ENCODE measurements around the gene CYP2E1.
"Not testable (repeated sequence)": the region's sequence is repeated elsewhere in the genome, so short reads cannot be mapped to it uniquely, and the experiment has no call there.

The CYP2E1 gene

DNA sequence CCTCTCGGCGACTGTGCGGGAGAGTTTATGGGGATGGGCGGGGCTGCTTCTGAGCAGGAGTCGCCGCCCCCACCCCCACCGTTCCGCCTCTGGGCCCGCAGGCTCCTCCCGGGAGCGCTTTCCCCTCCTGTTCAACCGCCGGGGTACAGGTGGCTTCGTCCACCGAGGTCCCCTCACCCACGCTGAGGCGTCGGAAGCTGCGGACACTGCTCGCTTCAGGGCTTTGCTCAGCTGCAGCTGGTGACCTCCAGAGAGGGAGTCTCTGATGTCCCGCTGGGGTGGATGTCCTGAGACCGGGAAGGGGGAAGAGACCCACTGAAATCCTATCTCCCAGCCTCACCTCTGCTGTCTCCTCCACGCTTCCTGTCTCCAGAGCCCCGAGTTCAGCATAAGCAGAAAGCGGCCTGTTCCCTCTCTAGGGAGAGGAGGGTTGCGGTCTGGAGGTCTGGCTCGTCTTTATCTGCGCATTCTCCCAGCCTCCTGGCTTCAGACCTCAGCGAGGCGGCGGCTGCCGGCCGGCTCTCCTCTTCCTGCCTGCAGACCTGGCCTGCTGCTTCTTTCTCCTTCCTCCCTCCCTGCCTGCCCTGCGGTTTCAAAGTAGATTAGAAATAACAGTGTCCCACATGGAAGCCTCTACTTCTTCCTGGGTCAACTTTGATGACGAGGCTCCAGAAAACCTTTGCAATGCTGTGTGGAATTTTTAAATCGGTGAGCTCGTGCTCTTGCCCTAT, 1.8 kb downstream of the CYP2E1 start:
- DNase-seq: no peak

DNA sequence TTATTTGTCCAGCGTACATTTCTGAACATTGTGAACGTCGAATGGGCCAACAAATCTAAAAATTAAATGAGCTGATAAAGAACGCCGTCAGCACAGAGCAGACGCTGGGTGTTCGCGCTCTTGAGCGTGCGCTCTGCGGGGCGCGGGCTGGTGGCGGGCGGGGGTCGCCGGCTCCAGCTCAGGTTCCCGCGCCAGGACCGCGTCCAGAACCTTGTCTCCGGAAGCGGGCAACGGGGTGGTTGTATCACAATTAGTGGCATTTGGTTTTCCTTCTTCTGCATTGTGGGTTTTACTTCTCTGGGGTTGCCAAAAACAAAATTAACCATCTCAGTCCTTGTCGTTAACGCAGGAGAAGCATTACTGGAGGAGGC, 2.4 kb downstream of the CYP2E1 start:
- DNase-seq: no peak

DNA sequence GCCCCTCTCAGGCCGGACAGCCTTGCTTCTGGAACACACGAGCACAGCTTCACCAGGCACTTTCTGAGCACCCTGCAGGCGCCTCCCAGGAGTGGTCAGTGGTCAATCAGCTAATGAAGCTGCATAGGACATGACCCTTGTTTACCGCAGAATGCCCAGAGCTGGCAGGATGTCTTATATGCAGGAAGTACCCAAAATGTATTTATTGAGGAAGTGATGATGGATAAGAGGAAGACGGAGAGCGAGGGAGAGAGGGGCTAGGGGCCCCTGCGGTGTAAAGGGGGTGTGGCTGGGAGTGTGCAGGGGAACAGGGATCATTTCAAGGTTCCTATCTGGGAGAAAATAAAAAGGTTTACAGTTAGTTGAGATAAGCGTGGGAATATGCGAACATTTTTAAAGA, 3.3 kb downstream of the CYP2E1 start:
- no peak for DNase-seq

DNA sequence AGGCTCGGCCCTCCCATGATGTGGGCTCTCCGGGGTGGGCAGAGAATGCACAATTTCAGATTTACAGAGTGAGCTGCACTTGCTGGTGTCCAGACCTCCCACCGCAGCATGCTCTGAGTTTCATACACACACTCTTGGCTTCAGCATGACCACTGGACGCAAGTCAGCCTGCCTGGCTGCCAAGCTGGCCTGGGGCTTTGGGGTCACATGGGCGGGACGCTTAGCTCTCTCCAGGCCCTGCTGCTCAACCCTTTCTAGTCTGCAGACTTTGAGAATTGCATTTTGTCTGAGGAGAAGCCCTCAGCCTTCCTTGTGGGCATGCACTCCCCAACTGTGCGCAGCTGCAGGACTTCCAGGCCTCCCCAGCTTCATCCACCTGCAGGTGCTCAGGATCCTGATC, 5.7 kb downstream of the CYP2E1 start:
- no peak for DNase-seq

DNA sequence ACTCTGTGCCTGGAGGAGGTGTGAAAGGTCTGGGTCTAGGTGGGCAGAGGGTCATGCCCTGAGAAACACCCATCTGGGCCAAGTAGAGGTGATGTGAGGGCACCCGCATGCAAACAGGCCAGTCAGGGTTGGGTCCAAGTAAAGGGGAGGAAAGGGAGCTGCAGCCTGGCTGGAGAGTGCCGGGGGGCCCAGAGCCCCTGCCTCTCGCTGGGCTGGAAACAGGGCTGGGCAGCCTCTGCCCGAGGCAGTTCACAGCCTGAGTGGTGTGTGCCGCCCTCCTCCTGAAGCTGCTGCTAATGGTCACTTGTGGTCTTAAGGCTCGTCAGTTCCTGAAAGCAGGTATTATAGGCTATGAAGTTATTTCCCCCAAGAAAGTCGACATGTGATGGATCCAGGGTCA, 7.3 kb downstream of the CYP2E1 start:
- DNase-seq: no peak

DNA sequence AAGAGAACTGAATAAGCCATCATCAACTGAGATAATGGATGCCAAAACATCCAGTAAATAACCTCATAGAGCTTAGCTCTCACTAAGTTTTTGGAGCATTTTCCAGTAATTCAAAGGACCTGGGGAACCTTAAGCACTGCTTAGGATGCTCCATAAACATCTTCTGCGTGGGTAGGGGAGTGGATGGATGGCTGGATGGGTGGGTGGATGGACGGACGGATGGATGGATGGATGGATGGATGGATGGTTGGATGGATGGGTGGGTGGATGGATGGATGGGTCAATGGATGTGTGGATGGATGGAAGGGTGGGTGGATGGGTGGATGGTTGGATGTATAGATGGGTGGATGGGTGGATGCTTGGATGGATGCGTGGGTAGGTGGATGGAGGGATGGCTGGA, 9.0 kb downstream of the CYP2E1 start:
- no peak for DNase-seq

DNA sequence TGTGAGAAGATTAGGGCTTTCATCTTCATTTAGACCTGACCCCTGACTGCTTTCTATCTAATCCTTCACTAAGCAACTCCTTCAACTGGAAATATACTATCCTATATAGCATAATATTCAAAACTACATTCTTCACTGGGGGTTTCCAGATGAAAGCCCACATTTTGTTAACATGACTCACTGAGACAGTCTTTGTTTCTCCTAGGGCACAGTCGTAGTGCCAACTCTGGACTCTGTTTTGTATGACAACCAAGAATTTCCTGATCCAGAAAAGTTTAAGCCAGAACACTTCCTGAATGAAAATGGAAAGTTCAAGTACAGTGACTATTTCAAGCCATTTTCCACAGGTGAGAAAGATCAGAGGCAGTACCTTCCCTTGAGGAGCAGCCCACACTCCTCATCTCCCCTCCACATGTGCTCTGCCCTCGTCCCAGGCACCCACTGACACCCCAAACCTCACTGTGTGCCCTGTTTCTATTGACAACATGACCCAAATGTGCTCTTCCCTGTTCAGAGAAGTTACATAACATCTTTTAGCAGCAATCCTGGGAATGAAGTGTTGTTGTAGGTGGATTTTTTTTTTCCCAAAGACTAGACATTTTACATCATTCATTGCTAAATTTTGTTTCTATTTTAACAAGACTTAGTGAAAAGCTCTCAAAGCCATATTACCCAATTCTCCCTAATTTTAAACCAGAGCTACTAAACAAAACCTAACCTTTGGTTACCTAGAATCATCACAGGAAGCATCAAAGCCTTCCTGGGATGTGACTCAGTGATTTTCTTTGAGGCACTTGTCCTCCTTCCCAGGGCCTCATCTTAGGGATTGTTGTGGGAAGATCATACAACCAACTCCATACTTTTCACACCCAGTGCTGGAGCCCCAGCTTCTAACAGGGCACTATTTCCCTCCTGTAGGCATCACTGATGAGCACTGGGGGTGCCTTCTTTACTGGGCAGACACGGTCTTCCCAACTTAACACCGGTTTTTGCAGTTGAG, 10.7 kb downstream of the CYP2E1 start:
- no peak for DNase-seq

DNA sequence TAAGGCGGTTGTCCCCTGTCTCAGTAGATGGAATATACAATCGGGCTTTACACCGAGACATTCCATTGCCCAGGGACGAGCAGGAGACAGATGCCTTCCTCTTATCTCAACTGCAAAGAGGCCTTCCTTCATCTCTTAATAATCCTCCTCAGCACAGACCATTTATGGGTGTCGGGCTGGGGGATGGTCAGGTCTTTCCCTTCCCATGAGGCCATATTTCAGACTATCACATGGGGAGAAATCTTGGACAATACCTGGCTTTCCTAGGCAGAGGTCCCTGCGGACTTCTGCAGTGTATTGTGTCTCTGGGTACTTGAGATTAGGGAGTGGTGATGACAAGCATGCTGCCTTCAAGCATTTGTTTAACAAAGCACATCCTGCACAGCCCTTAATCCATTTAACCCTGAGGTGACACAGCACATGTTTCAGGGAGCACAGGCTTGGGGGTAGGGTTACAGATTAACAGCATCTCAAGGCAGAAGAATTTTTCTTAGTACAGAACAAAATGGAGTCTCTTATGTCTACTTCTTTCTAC, 14.3 kb downstream of the CYP2E1 start:
- DNase-seq: not testable (repeated sequence)

DNA sequence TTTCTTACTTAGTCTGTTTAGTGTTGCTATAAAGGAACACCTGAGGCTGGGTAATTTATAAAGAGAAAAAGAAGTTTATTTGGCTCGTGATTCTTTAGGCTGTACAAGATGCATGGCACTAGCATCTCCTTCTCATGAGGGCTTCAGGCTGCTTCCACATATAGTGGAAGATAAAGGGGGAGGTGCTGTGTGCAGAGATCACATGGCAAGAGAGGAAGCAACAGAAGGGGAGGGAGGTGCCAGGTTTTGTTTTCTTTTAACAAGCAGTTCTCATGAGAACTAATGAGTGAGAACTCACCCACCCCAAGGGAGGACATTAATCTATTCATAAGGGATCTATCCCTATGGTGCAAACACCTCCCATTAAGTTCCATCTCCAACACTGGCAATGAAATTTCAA, 17.3 kb downstream of the CYP2E1 start:
- DNase-seq: no peak

DNA sequence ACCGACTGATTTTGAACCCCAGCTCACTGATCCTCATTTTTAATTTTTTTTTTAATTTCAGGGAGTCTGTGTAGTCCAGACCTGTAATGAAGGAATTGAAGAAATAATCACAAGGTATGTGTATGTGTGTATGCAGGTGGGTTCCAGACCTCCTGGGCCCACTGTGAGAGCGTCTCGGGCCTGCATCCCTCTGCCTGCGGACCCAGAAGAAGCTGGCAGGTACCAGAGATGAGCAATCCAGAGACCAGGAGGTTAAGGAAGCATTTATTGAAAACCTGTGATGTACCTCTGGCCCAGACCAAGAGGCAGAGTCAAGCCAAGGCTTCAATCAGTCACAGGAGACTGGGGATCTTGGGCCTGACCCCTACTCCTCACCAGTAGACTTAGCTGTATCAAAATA, 27.4 kb downstream of the CYP2E1 start:
- DNase-seq: no peak

DNA sequence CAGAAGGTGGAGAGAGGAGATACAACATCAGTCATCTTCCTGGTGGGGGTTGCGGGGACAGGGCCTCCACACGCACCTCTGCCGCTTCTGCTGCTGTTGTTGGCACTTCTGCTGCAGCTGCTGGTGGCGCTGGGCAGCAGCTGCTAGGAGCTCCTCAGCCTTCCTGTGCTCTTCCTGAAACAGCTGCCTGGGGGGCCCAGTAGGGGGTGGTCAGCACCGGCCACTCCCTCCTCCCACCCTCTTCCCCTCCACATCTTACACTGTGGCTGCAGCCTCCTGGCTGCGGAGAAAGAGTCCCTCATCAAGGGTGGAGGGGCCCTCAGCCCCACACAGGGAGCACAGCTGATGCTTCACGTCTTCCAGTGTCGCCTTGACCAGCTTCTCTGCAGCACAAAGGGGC, 28.4 kb downstream of the CYP2E1 start:
- DNase-seq: no peak

DNA sequence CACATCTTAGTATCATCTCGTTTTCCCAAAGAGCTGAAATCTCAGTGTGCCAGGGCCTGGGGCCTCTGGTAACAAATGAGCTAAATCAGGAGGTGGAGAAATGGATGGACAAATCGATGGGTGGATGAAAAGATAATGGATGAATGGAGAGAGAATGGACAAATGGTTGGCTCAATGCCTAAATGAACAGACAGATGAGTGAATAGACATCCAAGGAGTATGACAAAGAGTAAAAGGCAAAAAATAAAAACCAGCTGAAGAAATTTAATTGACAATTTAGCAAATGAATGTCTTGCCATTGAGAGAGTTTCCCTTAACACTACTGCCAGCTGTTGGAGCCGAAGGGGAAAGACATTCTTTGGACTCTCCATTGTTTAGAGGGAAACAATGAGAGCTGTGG, 30.2 kb downstream of the CYP2E1 start:
- DNase-seq: no peak

DNA sequence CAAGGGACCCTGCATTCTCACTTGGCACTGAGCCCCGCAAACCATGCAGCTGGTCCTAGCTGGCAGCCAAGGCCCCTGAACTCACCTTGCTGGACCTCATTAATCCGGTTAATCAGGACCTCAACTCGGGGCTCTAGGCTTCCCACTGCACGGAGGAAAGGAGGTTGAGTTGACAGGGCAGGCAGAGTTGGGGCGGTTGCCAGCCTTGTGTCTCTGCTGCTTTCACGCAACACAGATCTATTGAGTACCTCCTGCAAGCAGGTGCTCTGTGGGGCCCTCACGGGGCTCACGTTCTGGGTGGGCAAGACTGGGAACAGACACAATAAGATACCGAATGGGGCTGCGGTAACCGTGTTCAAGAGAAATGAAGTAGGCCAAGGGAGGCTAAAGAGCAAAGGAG, 32.1 kb downstream of the CYP2E1 start:
- DNase-seq: no peak

DNA sequence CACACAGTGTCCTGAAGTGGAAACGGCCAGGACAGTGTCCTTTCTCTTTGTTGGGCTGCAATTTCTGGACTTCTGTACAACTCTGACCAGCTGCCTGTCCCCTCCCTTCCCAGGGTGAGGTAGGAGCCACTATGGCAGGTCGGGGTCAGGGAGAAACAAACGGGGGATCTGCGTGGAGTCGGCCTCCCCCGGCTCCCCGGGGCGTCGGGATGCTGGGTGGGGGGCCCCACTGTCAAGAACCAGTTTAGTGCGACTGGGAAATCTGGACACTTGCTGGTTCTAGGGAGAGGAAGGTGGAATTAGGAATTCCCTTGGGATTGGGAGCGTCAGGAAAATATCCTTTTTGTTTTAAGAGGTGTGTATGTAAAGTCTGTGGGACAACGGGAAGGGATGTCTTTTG, 37.7 kb downstream of the CYP2E1 start:
- no peak for DNase-seq

DNA sequence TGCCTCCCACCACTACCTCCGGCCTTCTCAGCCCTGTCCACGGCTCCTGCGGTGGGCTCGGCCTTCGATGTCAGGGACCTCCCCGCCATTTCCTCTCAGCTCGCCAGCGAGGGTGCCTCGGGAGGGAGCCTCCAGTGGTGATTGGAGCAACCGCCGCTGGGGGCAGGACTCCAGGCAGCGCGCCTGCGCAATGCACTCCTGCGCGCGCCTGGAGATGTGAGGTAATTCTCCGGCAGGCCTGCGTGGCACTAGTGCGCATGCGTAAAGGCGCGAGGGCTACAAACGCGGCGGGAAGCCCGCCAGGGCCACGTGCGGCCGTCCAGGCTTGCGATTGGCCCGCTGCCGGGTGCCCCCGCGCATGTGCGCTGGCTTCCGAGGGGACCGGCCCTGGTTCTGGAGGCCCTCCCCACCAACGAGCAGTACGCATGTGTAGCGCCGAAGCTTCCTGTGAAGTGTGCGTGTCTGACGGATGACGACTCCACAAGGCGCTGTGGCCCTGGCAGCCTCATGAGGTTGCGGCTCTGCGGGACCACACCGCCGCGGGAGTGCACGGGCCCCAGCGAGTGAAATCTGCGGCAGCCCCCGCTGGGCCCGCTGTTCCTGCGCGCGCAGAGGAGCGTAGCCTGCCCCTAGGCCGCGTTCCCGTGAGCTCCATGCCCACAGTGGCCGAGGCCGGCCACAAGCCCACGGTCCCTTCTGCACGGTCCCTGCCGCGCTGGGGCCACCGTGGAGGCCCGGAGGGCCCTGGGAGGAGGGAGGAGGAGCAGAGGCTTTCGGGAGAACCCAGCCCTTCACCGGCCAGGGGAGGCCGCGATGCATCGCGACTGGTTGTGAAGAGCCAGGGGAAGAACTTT, 38.5 kb downstream of the CYP2E1 start, which contains the start of gene SYCE1:
SYCE1 (minus strand) TSS at position 143 of the 854 bp plus-strand sequence; CDS start at position 89, 54 bp downstream.
- no peak for DNase-seq

DNA sequence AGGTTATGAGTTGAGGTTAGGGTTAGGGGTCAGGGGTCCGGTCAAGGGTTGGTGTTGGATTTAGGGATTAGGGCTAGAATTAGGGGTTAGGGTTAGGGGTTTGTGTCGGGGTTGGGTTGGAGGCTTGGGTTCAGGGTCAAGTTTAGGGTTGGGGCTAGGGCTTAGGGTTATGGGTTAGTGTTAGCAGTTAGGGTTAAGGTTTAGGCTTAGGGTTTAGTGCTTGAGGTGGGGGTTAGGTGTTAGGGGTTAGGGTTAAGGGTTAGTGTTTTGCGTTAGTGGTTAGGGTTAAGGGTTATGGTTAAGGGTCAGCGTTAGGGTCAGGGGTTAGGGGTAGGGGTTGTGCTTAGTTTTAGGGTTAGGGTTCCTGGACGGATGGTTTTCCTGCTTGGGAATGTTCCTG, 40.0 kb downstream of the CYP2E1 start:
- DNase-seq: no peak

DNA sequence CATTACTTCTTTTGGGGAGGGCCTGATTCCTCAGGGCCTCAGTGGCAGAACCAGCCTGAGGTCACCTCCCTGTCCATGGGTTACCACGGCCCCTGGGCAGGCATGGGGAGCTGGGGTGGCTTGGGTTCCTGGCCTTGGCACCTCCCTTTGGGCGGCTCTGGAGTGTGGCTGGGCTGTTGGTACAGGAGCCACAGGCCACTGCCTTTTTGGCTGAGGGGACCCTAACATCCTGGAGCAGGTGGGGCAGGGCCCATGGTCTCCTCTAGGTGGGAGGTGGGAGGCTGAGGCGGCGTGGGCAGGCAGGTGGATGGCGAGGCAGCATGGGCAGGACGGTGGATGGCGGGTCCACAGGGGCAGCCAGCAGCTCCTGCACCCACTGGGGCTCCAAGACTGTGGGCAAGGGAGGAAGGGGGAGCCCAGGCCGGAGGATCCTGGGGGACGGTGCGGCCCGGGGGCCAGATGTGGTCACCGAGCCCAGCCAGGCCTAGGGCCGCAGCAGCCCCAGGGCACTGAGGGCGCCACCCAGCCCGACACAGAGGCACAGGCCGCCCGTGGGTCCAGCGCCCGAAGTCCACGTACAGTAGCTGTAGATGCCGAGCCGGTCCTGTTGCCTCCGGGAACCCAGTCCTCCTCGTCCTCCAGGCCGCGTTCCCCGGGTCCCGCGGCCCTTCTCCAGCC, 40.6 kb downstream of the CYP2E1 start:
- DNase-seq: no peak

DNA sequence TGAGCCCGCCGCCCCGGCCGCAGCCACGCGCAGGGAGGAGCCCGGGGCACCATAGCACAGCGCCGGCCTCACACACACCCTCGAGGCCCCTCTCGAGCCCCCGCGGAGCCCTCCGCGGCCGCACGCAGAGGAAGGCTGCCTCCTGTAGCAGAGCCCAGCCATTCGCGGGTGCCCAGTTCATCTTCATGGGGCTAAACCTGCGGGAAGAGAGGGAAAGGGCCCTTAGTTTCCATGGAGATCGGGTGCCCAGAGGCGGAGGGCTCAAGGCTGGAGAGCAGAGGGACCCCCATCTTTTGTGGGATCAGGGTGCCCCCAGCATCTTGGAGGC, 41.1 kb downstream of the CYP2E1 start:
- DNase-seq: no peak

DNA sequence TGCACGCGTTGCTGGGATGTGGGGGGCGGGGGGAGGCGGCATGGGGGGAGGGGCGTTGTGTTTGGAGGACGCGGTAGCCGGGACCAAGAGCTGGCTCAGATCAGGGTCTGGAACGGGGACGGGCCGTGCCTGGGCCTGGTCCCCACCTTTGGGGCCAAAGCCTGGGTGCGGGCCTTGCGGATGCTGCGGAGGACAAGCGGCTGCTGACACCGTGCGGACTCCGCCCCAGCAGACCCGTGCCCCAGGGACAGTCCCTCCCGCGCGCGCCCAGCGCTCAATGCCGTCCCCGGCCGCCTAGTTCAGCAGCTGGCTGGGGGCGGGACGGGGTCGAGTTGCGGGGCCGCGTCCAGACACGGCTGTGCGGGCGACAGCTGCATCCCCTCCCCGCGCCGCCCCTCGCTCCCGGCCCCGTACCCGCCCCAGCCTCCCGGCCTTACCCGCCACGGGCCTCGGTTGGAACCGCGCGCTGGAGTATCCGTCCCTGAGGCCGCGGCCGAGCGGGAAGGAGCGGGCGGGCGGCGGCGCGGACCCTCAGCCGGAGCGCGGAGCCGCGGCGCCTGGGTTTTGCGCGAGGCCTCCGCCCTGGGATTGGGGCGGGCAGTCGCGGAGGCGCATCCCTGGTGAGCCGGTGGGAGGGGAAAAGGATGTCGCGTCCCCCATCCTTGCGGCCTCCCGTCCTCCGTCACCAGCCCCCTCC, 41.8 kb downstream of the CYP2E1 start:
- not testable (repeated sequence) for DNase-seq

DNA sequence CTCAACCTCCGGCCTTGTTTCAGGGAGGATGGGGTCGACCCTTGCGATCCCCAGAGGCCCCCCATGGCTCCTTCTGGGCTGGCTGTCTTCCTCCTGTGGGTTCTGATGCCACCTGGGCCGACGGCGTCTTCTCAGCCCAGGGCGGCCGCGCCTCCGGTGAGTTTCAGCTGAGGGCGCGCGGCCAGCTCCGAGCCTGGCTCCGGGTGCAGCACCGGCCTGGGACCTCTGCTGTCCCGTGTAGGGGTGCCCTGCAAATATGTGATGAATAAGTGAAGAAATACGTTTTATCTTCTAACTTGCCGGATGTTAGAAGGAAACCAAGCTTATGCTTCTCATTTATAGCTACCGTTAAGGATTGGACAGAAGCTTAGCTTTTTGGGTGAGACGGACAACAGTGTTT, 42.6 kb downstream of the CYP2E1 start:
- DNase-seq: not testable (repeated sequence)

DNA sequence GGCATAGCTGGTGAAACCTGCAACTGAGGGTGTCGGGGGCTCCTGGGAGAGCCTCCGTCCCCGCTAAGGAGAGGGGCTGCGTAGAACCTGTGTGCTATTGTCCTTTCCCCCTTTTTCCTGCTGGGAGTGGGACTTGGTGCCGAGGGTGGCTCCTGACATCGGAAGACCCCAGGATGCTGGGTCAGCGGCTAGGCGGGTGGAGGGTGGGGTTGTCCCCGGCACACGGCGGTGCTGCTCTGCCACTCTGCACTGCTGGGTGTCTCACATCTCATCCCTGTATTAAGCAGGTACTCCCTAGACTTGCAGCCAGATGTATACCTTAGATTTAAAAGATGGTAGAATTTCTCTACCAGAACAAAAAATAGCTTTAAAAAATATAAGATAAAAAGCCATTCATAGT, 44.9 kb downstream of the CYP2E1 start:
- not testable (repeated sequence) for DNase-seq

DNA sequence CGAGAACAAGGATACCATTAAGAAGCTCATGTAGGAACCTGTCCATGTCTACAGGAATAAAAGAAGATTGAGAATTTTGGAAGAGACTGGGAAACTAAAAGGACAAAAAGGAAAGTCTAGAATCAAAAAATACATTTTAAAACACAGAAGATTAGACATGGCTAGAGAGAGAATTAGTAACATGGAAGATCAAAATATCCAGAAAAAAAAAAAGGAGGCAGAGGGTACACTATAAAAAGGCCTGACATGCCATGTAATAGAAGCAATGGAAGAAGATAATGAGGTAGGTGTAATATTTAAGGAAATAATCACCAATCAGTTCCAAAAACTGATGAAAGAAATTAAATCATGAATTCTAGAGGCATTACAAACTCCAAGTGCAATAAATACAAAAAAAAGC, 46.3 kb downstream of the CYP2E1 start:
- not testable (repeated sequence) for DNase-seq
